Suprapubic skin (tissue), 4 donors: ENCODE measurements around the gene DISP3. TPM values are rescaled to one million over a fixed set of nuclear protein-coding genes. Genes with fewer than 3 reads are reported as not detected.
A peak's percentile ranks its signal among the peaks of the same experiment; 100 is the strongest.

Experiments
- DNase-seq, 2 donors: peaks; one replicate each; pipeline ENCODE4 v3.0.0-alpha.2; 2019; ENCODE audit warnings: low spot score in 2 of 2
- H3K27ac ChIP-seq: fragments of 200-600 bp; sonication (generic); one replicate; pipeline ENCODE4 v1.5.1; 2019
- H3K27me3 ChIP-seq: fragments of 200-600 bp; sonication (generic); one replicate; pipeline ENCODE4 v1.5.1; 2019
- H3K36me3 ChIP-seq: fragments of 200-600 bp; sonication (generic); one replicate; pipeline ENCODE4 v1.5.1; 2019
- H3K4me1 ChIP-seq: fragments of 200-600 bp; sonication (generic); one replicate; pipeline ENCODE4 v1.5.1; 2019
- H3K4me3 ChIP-seq: fragments of 200-600 bp; sonication (generic); one replicate; pipeline ENCODE4 v1.5.1; 2019; ENCODE audit warnings: mild to moderate bottlenecking
- H3K9me3 ChIP-seq: fragments of 200-600 bp; sonication (generic); one replicate; pipeline ENCODE4 v1.5.1; 2019
- CTCF ChIP-seq, 2 donors: fragments of 200-600 bp in 1 of 2; fragments of 450-650 bp in 1 of 2; sonication (generic) in 1 of 2; IDR thresholded peaks; one replicate each; pipeline ENCODE4 v1.5.1; 2016 to 2019; ENCODE audit warnings: antibody characterized with exemption in 2 of 2, mild to moderate bottlenecking in 1 of 2, moderate library complexity in 1 of 2
- EP300 ChIP-seq: sonication (generic); formaldehyde crosslinking; IDR thresholded peaks from one replicate; pipeline ENCODE4 v1.6.1; 2017; ENCODE audit warnings: antibody characterized with exemption
- POLR2A ChIP-seq, 2 donors: fragments of 450-650 bp; IDR thresholded peaks; one replicate each; pipeline ENCODE4 v1.6.1; 2017; ENCODE audit warnings: antibody characterized with exemption in 2 of 2, mild to moderate bottlenecking in 2 of 2, moderate library complexity in 2 of 2
- POLR2AphosphoS5 ChIP-seq, 3 donors: sonication (generic); formaldehyde crosslinking; IDR thresholded peaks; one replicate each; pipeline ENCODE4 v1.6.1; 2017; ENCODE audit warnings: antibody characterized with exemption in 3 of 3
- WGBS: methylation state at CpG from one replicate; pipeline ENCODE4 v1.1.5; 2018; 5-methylcytosine and 5-hydroxymethylcytosine counted together
- total RNA-seq, 4 donors: library from RNA; depleted of rRNA; stranded (reverse); fragments of >200 nt; gene quantifications; one replicate each; pipeline ENCODE4 v1.1.0, GENCODE V29; 2016

DISP3 gene
- total RNA-seq, 4 donors from 2014 or later: not detected

- Histone ChIP-seq H3K4me1 (no peaks in the 10 kb centered on the region), H3K36me3 (no peaks in the 10 kb centered on the region), H3K9me3 (no peaks in the 10 kb centered on the region), H3K27me3 (peaks cover 47% of the 10 kb centered on the region), H3K4me3 (no peak overlapping the region), H3K27ac (no peak overlapping the region)
- peak in 1 of 2 donors; percentile 44 for DNase-seq
- TF ChIP-seq CTCF (IDR thresholded peaks at IDR 0.05) (no peak), EP300 (no peak), POLR2A (IDR thresholded peaks at IDR 0.05) (no peak), POLR2AphosphoS5 (IDR thresholded peaks at IDR 0.05) (no peak)
- 75% methylated on average over 9 of the region's 9 CpGs for WGBS
Observed at GRCh38 chr1:11493972-11494655, 15.2 kb downstream of the DISP3 start.

GRCh38 chr1:11494771-11495170, 15.8 kb downstream of the DISP3 start:
- no peak for TF ChIP-seq POLR2AphosphoS5 (IDR thresholded peaks at IDR 0.05)
- no peak for TF ChIP-seq POLR2A (IDR thresholded peaks at IDR 0.05)
- no peak for TF ChIP-seq EP300
- no peak for TF ChIP-seq CTCF (IDR thresholded peaks at IDR 0.05)
- WGBS: 91% methylated on average over 3 of the region's 3 CpGs
- Histone ChIP-seq H3K9me3 (no peaks in the 10 kb centered on the region), H3K27me3 (peaks cover 47% of the 10 kb centered on the region), H3K4me1 (no peaks in the 10 kb centered on the region), H3K27ac (no peak overlapping the region), H3K4me3 (no peak overlapping the region), H3K36me3 (no peaks in the 10 kb centered on the region)
- DNase-seq: peak in 1 of 2 donors; percentile 15

- Histone ChIP-seq H3K4me1 (no peaks in the 10 kb centered on the region), H3K27me3 (peaks cover 47% of the 10 kb centered on the region), H3K9me3 (no peaks in the 10 kb centered on the region), H3K4me3 (no peak overlapping the region), H3K27ac (no peak overlapping the region), H3K36me3 (no peaks in the 10 kb centered on the region)
- DNase-seq: peak in 1 of 2 donors; percentile 38
- 38% methylated on average over 3 of the region's 3 CpGs for WGBS
- no peak for TF ChIP-seq POLR2AphosphoS5 (IDR thresholded peaks at IDR 0.05)
- TF ChIP-seq POLR2A (IDR thresholded peaks at IDR 0.05): no peak
- TF ChIP-seq EP300: no peak
- TF ChIP-seq CTCF (IDR thresholded peaks at IDR 0.05): no peak
Observed at GRCh38 chr1:11495579-11495978, 16.6 kb downstream of the DISP3 start.

GRCh38 chr1:11496551-11497080, 17.7 kb downstream of the DISP3 start:
- peaks cover 52% of the 10 kb centered on the region for H3K27me3 ChIP-seq
- 41% methylated on average over 3 of the region's 8 CpGs for WGBS

More at GRCh38 chr1:11496551-11497080, 17.7 kb downstream of the DISP3 start:
- Histone ChIP-seq H3K9me3 (no peaks in the 10 kb centered on the region), H3K4me1 (no peaks in the 10 kb centered on the region), H3K4me3 (no peak overlapping the region), H3K36me3 (no peaks in the 10 kb centered on the region), H3K27ac (no peak overlapping the region)
- DNase-seq: peak in 1 of 2 donors; percentile 65
- TF ChIP-seq POLR2AphosphoS5 (IDR thresholded peaks at IDR 0.05) (no peak), POLR2A (IDR thresholded peaks at IDR 0.05) (no peak), EP300 (no peak), CTCF (IDR thresholded peaks at IDR 0.05) (no peak)
